HPDE6-E6E7 (cell line): ENCODE data around the gene SPATA6.
"Not testable (repeated sequence)": the region's sequence is repeated elsewhere in the genome, so short reads cannot be mapped to it uniquely, and the experiment has no call there.

Experiments
- DNase-seq: peaks from one replicate; pipeline ENCODE4 v3.0.0; 2011; ENCODE audit warnings: missing footprints; ENCODE audit errors: extremely low spot score

The SPATA6 gene

DNA sequence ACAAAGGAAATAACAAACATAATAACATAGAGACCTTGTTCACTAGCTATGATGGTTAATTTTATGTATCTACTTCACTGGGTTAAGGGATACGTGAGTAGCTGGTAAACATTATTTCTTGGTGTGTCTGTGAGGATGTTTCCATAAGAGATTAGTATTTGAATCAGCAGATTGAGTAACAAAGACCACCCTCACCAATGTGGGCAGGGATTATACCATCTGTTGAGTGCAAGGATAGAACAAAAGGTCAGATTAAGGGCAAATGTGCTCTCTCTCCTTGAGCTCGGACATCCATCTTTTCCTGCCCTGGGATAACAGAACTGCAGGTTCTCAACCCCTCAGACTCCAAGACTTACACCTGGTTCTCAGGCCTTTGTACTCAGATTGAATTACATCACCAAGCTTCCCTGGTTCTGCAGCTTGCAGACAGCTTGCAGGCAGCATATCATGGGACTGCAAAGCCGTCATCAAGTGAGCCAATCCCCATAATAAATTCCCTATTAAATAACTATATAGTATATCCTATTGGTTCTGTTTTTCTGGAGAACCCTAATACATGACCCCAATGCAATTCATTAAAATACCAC lies 9.2 kb downstream of the SPATA6 start:
- DNase-seq: no peak

GRCh38 chr1:48450505-48450904 lies 21.5 kb downstream of the SPATA6 start:
- no peak for DNase-seq

DNA sequence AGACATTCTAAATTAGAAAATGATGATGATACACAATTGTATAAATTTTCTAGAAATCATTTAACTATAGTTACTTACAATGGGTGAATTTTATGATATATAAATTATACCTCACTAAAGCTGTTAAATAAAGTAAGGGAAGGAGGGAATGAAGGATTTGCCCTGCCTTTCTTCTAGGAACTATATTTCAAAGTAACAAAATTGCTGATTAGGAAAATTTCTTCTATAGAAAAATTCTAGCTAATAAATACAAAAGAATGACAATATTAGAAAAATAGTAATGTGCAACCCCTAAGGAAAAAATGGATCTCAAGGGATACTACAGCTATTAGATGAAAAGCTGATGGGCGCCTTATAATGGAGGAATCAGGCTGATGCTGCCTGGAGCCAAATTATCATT lies 23.1 kb downstream of the SPATA6 start:
- DNase-seq: no peak

- DNase-seq: not testable (repeated sequence)
Measured at GRCh38 chr1:48444186-48444585, 27.8 kb downstream of the SPATA6 start.

DNA sequence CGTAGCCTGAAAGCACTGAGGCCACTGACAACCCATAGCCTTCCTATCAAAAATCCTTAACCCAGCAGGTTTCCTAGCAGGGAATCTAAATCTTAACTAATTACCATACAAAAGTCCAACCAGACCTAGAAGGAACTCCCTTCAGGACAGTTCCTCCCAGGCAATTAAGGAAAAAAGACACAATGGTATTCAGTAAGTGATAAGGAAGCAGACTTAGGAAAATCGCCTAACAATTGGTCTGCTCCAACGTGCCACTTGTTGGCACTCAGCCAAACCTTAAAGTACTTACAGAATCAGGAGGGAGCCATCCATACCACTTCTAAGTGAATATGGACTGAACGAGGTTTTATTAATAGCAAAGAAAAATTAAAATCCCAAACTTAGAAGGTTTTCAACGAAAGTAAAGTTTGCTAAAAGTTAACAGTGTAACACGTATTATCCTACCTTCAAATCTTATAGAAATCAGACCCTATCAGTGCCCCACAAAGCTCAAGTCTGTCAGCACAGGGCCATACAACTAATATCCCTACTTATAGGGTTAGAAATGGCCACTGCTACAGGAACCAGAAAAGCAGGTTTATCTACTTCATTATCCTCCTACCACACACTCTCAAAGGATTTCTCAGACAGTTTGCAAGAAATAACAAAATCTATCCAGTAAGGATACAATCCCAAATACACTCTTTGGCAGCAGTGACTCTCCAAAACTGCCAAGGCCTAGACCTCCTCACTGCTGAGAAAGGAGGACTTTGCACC lies 29.0 kb downstream of the SPATA6 start:
- no peak for DNase-seq

DNA sequence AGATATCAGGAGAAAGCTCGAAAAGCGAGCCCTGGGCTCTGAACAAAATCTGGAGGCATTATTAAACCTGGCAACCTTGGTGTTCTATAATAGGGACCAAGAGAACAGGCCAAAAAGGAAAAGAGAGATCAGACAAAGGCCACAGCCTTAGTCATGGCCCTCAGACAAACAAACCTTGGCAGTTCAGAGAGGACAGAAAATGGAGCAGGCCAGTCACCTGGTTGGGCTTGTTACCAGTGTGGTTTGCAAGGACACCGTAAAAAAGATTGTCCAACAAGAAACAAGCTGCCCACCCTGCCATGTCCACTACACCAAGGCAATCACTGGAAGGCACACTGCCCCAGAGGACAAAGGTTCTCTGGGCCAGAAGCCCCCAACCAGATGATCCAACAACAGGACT lies 31.2 kb downstream of the SPATA6 start:
- DNase-seq: not testable (repeated sequence)

DNA sequence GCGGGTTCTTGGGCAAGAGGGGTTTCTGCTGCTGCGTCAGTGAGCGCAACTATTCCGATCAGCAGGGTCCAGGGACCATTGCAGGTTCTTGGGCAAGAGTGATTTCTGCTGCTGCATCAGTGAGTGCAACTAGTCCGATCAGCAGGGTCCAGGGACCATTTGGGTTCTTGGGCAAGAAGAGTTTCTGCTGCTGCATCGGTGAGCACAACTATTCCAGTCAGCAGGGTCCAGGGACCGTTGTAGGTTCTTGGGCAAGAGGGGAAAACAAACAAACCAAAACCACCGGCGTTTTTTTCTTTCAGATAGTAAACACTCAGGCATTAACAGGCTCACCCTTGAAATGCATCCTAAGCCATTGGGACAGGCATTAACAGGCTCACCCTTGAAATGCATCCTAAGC lies 32.6 kb downstream of the SPATA6 start:
- no peak for DNase-seq

DNA sequence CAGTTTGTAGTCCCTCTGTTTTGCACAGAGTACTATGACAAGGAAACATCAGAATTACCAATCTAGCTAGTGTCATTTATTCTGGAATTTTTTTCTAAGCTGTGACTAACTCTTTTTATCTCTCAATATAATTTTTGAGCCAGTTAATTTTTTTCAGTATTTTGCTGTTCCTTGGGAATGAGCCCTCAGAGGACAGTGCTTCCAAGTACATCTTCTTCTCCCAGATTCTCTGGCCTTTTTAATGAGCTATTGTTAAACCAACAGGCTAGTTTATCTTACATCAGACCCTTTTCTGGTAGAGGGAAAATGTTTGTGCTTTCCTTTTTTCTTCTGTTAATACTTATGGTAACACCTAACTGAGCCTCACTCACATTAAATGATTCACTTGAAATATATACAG lies 34.6 kb downstream of the SPATA6 start:
- not testable (repeated sequence) for DNase-seq

- not testable (repeated sequence) for DNase-seq
Measured at GRCh38 chr1:48435312-48436002, 36.5 kb downstream of the SPATA6 start.

GRCh38 chr1:48430832-48431231 lies 41.2 kb downstream of the SPATA6 start:
- no peak for DNase-seq

- DNase-seq: no peak
Measured at GRCh38 chr1:48422009-48422408, 50.0 kb downstream of the SPATA6 start.

DNA sequence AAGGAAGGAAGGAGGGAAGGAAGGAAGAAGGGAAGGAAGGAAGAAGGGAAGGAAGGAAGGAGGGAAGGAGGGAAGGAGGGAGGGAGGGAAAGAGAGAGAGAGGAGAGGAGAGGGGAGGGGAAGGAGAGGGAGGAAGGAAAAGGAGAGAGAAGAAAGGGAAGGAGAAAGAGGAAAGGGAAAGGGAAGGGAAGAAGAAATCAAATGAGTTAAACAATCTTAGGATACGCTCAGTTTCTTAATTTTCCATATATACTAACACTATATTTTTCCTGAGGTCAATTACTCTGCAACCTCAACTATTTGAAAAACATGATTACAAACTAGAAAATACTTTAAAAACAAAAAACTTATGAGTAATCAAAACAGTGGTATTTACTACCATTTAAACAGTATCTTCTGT lies 53.3 kb downstream of the SPATA6 start:
- DNase-seq: no peak

DNA sequence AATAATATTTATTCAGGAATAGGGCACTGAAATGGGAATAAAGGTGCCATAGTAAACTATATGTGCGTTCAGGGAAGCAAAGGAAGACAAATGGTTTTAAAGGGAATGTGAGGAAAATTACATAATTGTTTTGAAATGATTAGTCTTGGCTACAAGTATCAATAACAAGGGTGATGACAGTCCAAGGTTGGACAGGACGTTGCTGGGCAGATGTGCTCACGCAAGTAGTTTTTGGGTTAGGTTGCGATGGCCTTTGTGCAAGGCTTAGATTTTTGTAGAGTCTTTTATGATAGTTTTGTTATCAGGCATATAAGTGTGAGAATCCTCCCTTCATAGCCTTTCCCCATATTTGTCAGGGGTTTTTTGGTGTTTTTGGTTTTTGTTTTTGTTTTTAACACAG lies 57.0 kb downstream of the SPATA6 start:
- DNase-seq: no peak

- no peak for DNase-seq
Measured at GRCh38 chr1:48414264-48414663, 57.7 kb downstream of the SPATA6 start.

DNA sequence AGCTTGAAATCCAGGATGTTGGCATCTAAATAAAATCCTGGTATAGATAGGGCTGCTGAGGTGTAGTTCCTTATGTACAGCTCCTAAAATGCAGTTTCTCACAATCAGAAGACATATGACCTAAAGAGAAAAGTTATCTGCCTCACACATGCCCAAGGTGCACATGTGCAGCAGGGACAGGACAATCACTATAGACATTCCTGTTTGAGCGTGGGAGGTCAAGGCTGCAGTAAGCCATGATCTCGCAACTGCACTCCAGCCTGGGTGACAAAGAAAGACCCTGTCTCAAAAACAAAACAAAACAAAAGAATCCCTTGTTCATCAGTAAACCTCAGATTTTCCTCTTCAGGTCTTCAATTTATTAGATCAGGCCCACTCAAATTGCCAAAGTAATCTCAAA lies 66.1 kb downstream of the SPATA6 start:
- DNase-seq: no peak

GRCh38 chr1:48405400-48405799 lies 66.6 kb downstream of the SPATA6 start:
- DNase-seq: no peak

DNA sequence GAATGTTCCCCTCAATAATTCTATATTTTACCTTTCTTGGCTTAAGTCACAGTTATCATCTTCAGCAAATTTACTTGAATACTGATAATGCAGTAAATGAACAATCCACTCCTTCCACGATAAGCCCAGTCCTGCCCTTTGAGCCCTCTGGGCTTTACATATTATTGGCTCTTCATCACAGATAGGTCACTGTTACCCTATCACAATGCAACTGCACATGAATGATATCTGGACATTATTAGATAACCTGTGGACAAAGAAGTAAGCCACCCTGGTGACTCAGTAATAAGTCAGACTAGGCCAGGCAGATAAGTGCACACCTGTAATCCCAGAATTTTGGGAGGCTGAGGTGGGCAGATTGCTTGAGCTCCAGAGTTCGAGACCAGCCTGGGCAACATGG lies 69.4 kb downstream of the SPATA6 start:
- DNase-seq: no peak

- no peak for DNase-seq
Measured at GRCh38 chr1:48396208-48396607, 75.8 kb downstream of the SPATA6 start.

GRCh38 chr1:48391926-48392325 lies 80.1 kb downstream of the SPATA6 start:
- no peak for DNase-seq

DNA sequence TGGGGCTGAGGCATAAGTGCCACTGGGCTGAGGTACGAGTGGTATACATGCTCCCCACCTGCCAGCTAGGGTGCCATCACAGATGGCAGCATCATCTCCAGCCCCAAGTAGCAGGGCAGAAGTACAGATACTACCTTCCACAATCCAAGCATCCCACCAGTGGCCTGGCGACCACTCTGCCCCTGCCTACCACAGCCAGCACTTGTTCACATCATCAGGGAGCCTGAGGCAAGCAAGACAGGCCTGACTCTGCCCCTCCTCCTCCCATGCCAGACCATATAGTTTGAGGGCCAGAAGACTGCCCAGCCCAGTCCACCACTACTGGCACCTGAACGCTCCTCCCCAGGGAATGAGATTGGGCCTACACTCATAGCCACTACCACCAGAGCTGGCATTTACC lies 84.6 kb downstream of the SPATA6 start:
- DNase-seq: no peak

DNA sequence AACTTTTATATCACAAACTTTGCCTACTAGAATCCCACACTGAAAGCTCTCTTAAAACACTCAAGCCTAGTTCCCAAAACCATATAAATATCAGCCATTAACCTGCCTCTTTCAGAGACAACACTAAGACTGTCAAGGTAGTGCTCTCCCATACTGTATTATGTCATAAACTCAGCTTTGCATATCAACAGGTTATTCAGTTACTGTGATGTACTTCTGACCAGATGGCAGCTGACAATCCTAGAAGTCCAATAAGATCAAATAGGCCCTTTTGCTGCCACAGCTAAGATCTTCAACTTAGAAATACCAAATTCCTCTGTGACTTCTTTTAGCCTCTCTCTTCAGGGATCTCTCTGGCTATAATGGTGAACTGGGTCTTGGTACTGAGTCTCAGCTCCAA lies 97.2 kb downstream of the SPATA6 start:
- no peak for DNase-seq

- no peak for DNase-seq
Measured at GRCh38 chr1:48371598-48371997, 100.4 kb downstream of the SPATA6 start.

DNA sequence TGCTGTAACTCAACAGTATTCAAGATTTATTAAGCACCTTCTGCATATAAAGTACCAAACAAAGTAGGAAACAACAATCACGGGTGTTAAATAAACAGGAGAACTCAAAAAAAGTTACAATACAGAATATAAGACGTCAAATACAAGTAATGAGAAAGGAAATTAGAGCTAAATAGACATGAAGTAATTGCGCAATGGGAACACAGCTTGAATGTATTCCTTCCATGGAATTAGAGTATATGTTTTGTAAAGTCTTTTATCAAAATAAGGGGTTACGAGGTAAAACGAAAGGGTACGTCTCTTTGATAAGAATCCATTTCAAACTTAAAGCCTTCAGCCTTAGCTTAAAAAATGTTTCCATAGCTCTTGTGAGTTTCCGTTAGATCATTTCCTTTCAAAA lies 109.1 kb downstream of the SPATA6 start:
- no peak for DNase-seq
